CD8-positive, alpha-beta memory T cell (primary cell): Measurements from ENCODE around the gene NAA20. TPM values are rescaled to one million over a fixed set of nuclear protein-coding genes. Genes with fewer than 3 reads are reported as not detected.
A peak's percentile ranks its signal among the peaks of the same experiment; 100 is the strongest.

ENCODE experiments used
- CTCF ChIA-PET: fragments of 350-600 bp; sonication (Branson Sonifier 250); formaldehyde crosslinking; loops from one replicate; lab custom pipeline; 2021; ENCODE audit warnings: antibody characterized with exemption; lab: Charles Lee
- POLR2A ChIA-PET: fragments of 350-600 bp; sonication (Branson Sonifier 250); formaldehyde crosslinking; loops from one replicate; lab custom pipeline; 2021; ENCODE audit warnings: antibody characterized with exemption; lab: Charles Lee
- DNase-seq, 5 donors: peaks; one replicate each; pipeline versions ENCODE4 v3.0.0 to v3.0.0-alpha.2; 2020 to 2022; ENCODE audit warnings: mixed read lengths in 1 of 5
- H3K27ac ChIP-seq: one replicate; pipeline ENCODE4 v1.7.0; 2013; ENCODE audit warnings: low read depth, mild to moderate bottlenecking, low read length, moderate library complexity
- H3K27me3 ChIP-seq: 2 replicates; pipeline ENCODE4 v1.7.0; 2013; ENCODE audit warnings: low read length, mild to moderate bottlenecking; ENCODE audit not compliant: insufficient read depth, poor library complexity, severe bottlenecking
- H3K36me3 ChIP-seq: 2 replicates; pipeline ENCODE4 v1.7.0; 2013; ENCODE audit warnings: mild to moderate bottlenecking, low read length, moderate library complexity; ENCODE audit not compliant: insufficient read depth
- H3K4me1 ChIP-seq: 2 replicates; pipeline ENCODE4 v1.7.0; 2013; ENCODE audit warnings: mild to moderate bottlenecking, low read length, moderate library complexity; ENCODE audit not compliant: insufficient read depth
- H3K4me3 ChIP-seq: 2 replicates; pipeline ENCODE4 v1.7.0; 2013; ENCODE audit warnings: mild to moderate bottlenecking, low read length
- H3K9me3 ChIP-seq: 2 replicates; pipeline ENCODE4 v1.7.0; 2013; ENCODE audit warnings: mild to moderate bottlenecking, low read length
- H3K27ac Mint-ChIP-seq, 8 donors: one replicate each; pipeline ENCODE4 v1.8.0; 2020 to 2021; ENCODE audit warnings: mixed read lengths in 8 of 8, mild to moderate bottlenecking in 6 of 8, inconsistent platforms in 3 of 8, moderate library complexity in 3 of 8
- H3K27me3 Mint-ChIP-seq, 2 donors: one replicate each; pipeline ENCODE4 v1.8.0; 2020 to 2021; ENCODE audit warnings: mixed read lengths in 2 of 2, mild to moderate bottlenecking in 1 of 2, moderate library complexity in 1 of 2
- H3K36me3 Mint-ChIP-seq, 3 donors: one replicate each; pipeline ENCODE4 v1.8.0; 2020 to 2021; ENCODE audit warnings: mixed read lengths in 3 of 3, inconsistent platforms in 1 of 3, mild to moderate bottlenecking in 1 of 3
- H3K4me1 Mint-ChIP-seq, 3 donors: one replicate each; pipeline ENCODE4 v1.8.0; 2020 to 2021; ENCODE audit warnings: mixed read lengths in 3 of 3, inconsistent platforms in 1 of 3, mild to moderate bottlenecking in 1 of 3
- H3K4me3 Mint-ChIP-seq, 7 donors: one replicate each; pipeline ENCODE4 v1.8.0; 2020 to 2021; ENCODE audit warnings: mixed read lengths in 7 of 7, mild to moderate bottlenecking in 6 of 7, moderate library complexity in 4 of 7, inconsistent platforms in 2 of 7
- H3K9me3 Mint-ChIP-seq, 5 donors: one replicate each; pipeline ENCODE4 v1.8.0; 2020 to 2022; ENCODE audit warnings: mixed read lengths in 5 of 5, mild to moderate bottlenecking in 3 of 5, moderate library complexity in 2 of 5, inconsistent platforms in 1 of 5
- polyA plus RNA-seq: library from polyadenylated mRNA; unstranded; fragments of 300-500 nt; fragmentation: Illumina TruSeq; gene quantifications from one replicate; pipeline ENCODE4 v1.2.3, GENCODE V29; 2021
- total RNA-seq, 2 experiments: library from RNA; stranded (reverse); gene quantifications; one replicate each; pipeline ENCODE4 v1.2.3, GENCODE V29; 2021

Gene NAA20
- total and polyA plus RNA-seq, 3 experiments from 2014 or later = 69.8 to 99.6 (median 98.8) TPM

DNA sequence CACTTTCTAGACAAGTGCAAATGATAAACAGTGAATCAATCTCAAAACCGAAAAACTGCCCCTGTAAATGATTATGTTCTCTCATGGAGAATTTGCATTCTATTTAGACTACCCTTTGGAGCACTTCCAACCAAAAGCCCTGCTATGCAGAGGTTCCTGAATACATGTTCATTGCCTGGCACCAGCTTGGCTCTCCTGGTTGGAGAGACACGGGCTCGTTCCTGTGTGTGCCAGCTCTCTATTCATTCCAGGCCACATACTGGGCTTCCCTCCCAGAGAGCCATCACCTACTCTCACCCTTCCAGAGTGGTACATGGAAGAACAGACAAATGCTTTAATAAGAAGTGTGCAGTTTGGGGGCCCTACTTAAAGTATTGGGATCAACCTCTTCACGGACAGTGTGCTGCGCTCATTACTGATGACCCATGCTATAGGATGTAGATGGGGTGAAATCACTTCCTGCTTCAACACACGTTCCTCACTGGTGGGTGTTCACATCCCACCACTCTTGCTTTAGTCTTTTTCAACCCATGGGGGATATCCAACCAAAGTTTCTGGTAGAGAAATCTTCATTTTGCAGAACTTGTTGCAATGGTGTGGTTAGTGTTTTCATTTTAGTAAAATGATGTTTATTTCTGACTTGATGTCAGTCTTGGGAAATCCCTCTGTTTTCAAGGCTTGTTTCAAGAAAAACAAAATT lies 38.5 kb upstream of the NAA20 start:
- CTCF ChIA-PET = no interaction called here

DNA sequence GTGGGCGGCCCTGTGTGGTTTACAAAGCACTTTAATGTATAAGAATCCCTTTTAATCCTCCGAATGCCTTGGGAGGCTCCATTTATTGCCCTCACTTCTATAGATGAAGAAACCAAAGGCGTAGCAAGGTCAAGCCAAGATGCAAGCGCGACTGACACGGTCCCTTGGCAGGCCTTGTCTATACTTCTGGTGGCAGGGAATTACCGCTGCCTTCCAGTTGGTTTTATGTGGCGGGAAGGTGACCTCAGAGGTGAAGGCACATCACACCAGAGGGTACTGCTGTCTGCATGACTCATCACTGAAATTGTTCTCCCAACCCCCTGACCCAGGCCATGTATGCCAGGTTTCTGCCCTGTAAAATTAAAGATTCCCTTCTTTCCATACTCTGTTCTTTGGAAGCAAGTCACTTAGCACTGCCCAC lies 36.1 kb upstream of the NAA20 start:
- no peak overlapping the region for H3K4me3 ChIP-seq
- POLR2A ChIA-PET = no interaction called here
- Mint-ChIP-seq H3K27me3 (peaks cover 5 to 27% of the 10 kb centered on the region in 2 donors), H3K27ac (no peak overlapping the region), H3K36me3 (no peaks in the 10 kb centered on the region), H3K9me3 (peaks cover 0 to 8% (median 0%) of the 10 kb centered on the region in 5 donors), H3K4me3 (no peak overlapping the region), H3K4me1 (peaks cover 8 to 16% (median 15%) of the 10 kb centered on the region in 3 donors)
- H3K27me3 ChIP-seq = no peaks in the 10 kb centered on the region
- H3K4me1 ChIP-seq = no peaks in the 10 kb centered on the region
- no peaks in the 10 kb centered on the region for H3K36me3 ChIP-seq
- no peak for DNase-seq
- H3K9me3 ChIP-seq = no peaks in the 10 kb centered on the region
- CTCF ChIA-PET = no interaction called here
- no peak overlapping the region for H3K27ac ChIP-seq

More for the DNA sequence above, 38.5 kb upstream of the NAA20 start:
- Mint-ChIP-seq H3K4me3 (no peak overlapping the region), H3K27me3 (peaks cover 6 to 25% of the 10 kb centered on the region in 2 donors), H3K4me1 (peaks cover 10 to 24% (median 16%) of the 10 kb centered on the region in 3 donors), H3K36me3 (no peaks in the 10 kb centered on the region), H3K27ac (peak overlapping the region in 1 of 8 donors; percentile 24), H3K9me3 (peaks cover 0 to 8% (median 0%) of the 10 kb centered on the region in 5 donors)
- H3K4me3 ChIP-seq = no peak overlapping the region
- no peak for DNase-seq
- no peaks in the 10 kb centered on the region for H3K27me3 ChIP-seq
- H3K4me1 ChIP-seq = no peaks in the 10 kb centered on the region
- no peaks in the 10 kb centered on the region for H3K9me3 ChIP-seq
- H3K36me3 ChIP-seq = no peaks in the 10 kb centered on the region
- no peak overlapping the region for H3K27ac ChIP-seq
- POLR2A ChIA-PET = no interaction called here

DNA sequence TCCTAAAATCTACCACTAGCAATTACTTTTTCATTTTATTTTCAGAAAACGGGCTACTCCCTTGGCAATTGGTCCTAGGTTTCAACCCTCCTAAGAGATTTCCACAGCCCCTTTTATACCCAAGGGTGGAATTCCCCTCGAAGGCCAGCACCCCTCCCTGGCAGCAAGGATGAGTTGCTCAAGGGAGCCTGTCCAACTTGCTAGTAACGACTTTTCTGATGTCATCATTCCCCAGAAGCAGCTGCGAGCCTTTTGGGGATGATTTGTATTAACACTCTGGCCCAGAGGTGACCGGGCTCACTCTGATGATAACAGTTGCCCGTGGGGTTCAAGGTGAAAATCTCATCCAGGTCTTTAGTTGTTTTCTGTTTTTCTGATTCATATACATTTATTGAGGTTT lies 30.7 kb upstream of the NAA20 start:
- H3K27me3 ChIP-seq = no peaks in the 10 kb centered on the region
- POLR2A ChIA-PET = no interaction called here
- H3K27ac Mint-ChIP-seq = no peak overlapping the region
- no peaks in the 10 kb centered on the region for H3K4me1 ChIP-seq
- H3K27me3 Mint-ChIP-seq = peaks cover 2 to 22% of the 10 kb centered on the region in 2 donors
- no peaks in the 10 kb centered on the region for H3K9me3 ChIP-seq
- CTCF ChIA-PET = no interaction called here
- DNase-seq = no peak
- H3K36me3 ChIP-seq = no peaks in the 10 kb centered on the region
- no peak overlapping the region for H3K27ac ChIP-seq
- H3K4me3 ChIP-seq = no peak overlapping the region
- no peaks in the 10 kb centered on the region for H3K36me3 Mint-ChIP-seq
- H3K9me3 Mint-ChIP-seq = no peaks in the 10 kb centered on the region
- H3K4me1 Mint-ChIP-seq = no peaks in the 10 kb centered on the region
- H3K4me3 Mint-ChIP-seq = no peak overlapping the region

DNA sequence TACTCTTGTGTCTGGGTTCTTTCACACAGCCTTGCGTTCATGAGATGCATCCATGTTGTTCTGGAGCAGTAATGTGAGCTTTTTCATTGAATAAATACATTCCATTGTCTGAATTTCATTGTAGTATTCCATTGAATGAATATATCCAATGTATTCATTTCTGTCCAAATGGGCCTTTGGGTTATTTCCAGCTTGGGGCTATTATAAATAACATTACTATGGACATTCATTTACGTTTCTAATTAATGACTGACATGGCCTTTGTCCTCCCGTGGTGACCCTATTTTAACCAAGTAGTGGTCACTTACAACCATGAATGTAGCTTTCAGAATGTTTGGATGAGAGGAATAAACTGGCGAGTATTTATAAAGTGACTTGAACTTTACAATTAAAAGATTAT lies 30.1 kb upstream of the NAA20 start:
- no peaks in the 10 kb centered on the region for H3K36me3 Mint-ChIP-seq
- no peaks in the 10 kb centered on the region for H3K4me1 Mint-ChIP-seq
- H3K27me3 ChIP-seq = no peaks in the 10 kb centered on the region
- H3K27ac Mint-ChIP-seq = no peak overlapping the region
- ChIA-PET POLR2A (no interaction called here), CTCF (no interaction called here)
- H3K9me3 ChIP-seq = no peaks in the 10 kb centered on the region
- no peaks in the 10 kb centered on the region for H3K4me1 ChIP-seq
- no peaks in the 10 kb centered on the region for H3K9me3 Mint-ChIP-seq
- H3K27ac ChIP-seq = no peak overlapping the region
- H3K36me3 ChIP-seq = no peaks in the 10 kb centered on the region
- peaks cover 2 to 22% of the 10 kb centered on the region in 2 donors for H3K27me3 Mint-ChIP-seq
- no peak for DNase-seq
- no peak overlapping the region for H3K4me3 ChIP-seq
- H3K4me3 Mint-ChIP-seq = no peak overlapping the region

DNA sequence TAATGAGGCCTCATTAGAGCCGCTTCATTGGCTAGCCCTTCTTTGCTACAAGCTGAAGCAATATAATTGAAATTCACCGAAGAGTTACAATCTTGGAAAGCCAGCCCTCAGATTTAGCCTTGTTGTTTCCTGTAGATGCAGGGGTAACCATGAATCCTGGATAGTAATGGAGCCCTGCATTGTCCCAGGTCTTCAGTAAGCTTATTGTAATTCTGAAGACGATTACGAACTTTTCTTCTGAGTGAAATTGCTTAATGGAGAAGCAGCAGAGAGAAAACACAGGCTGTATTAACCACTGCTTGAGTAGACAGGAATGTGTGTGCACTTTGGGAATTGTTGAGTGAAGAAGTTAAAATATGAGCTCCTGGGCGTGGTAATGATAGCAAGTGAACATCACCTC lies 26.3 kb upstream of the NAA20 start:
- Histone ChIP-seq H3K27ac (no peak overlapping the region), H3K27me3 (no peaks in the 10 kb centered on the region), H3K4me1 (no peaks in the 10 kb centered on the region), H3K9me3 (no peaks in the 10 kb centered on the region), H3K4me3 (no peak overlapping the region), H3K36me3 (no peaks in the 10 kb centered on the region)
- Mint-ChIP-seq H3K27me3 (peaks cover 2 to 33% of the 10 kb centered on the region in 2 donors), H3K9me3 (no peaks in the 10 kb centered on the region), H3K36me3 (no peaks in the 10 kb centered on the region), H3K4me3 (no peak overlapping the region), H3K27ac (no peak overlapping the region), H3K4me1 (no peaks in the 10 kb centered on the region)
- ChIA-PET CTCF (no interaction called here), POLR2A (no interaction called here)
- no peak for DNase-seq

DNA sequence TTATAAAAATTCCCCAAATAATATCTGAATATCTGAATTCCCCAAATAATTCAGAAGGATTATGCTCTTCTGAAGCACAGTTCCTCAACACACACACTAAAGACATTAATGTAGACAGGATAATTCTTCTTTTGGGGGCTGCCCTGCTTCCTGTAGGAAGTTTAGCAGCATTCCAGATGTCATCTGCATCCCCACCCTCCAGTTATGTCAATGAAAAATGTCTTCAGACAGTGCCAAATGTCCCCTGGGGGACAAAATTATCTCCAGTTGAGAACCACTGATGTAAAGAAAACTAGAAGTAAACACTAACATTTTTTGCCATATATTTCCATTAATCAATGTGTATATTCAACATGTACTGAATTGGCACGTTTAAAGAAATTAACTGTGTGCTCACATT lies 25.9 kb upstream of the NAA20 start:
- no peaks in the 10 kb centered on the region for H3K9me3 Mint-ChIP-seq
- H3K27ac ChIP-seq = no peak overlapping the region
- no peak overlapping the region for H3K4me3 ChIP-seq
- no peaks in the 10 kb centered on the region for H3K4me1 Mint-ChIP-seq
- no peak for DNase-seq
- CTCF ChIA-PET = no interaction called here
- no peaks in the 10 kb centered on the region for H3K27me3 ChIP-seq
- no peaks in the 10 kb centered on the region for H3K36me3 ChIP-seq
- H3K9me3 ChIP-seq = no peaks in the 10 kb centered on the region
- POLR2A ChIA-PET = no interaction called here
- no peak overlapping the region for H3K27ac Mint-ChIP-seq
- no peaks in the 10 kb centered on the region for H3K4me1 ChIP-seq
- H3K36me3 Mint-ChIP-seq = no peaks in the 10 kb centered on the region
- peaks cover 2 to 34% of the 10 kb centered on the region in 2 donors for H3K27me3 Mint-ChIP-seq
- no peak overlapping the region for H3K4me3 Mint-ChIP-seq

GRCh38 chr20:19991854-19992253 lies 25.3 kb upstream of the NAA20 start:
- Histone ChIP-seq H3K9me3 (no peaks in the 10 kb centered on the region), H3K27ac (no peak overlapping the region), H3K4me1 (no peaks in the 10 kb centered on the region), H3K4me3 (no peak overlapping the region), H3K36me3 (no peaks in the 10 kb centered on the region), H3K27me3 (no peaks in the 10 kb centered on the region)
- ChIA-PET POLR2A (no interaction called here), CTCF (no interaction called here)
- no peaks in the 10 kb centered on the region for H3K36me3 Mint-ChIP-seq
- peaks cover 2 to 34% of the 10 kb centered on the region in 2 donors for H3K27me3 Mint-ChIP-seq
- H3K27ac Mint-ChIP-seq = peak overlapping the region in 1 of 8 donors; percentile 76
- no peaks in the 10 kb centered on the region for H3K9me3 Mint-ChIP-seq
- no peak for DNase-seq
- H3K4me3 Mint-ChIP-seq = no peak overlapping the region
- H3K4me1 Mint-ChIP-seq = no peaks in the 10 kb centered on the region

DNA sequence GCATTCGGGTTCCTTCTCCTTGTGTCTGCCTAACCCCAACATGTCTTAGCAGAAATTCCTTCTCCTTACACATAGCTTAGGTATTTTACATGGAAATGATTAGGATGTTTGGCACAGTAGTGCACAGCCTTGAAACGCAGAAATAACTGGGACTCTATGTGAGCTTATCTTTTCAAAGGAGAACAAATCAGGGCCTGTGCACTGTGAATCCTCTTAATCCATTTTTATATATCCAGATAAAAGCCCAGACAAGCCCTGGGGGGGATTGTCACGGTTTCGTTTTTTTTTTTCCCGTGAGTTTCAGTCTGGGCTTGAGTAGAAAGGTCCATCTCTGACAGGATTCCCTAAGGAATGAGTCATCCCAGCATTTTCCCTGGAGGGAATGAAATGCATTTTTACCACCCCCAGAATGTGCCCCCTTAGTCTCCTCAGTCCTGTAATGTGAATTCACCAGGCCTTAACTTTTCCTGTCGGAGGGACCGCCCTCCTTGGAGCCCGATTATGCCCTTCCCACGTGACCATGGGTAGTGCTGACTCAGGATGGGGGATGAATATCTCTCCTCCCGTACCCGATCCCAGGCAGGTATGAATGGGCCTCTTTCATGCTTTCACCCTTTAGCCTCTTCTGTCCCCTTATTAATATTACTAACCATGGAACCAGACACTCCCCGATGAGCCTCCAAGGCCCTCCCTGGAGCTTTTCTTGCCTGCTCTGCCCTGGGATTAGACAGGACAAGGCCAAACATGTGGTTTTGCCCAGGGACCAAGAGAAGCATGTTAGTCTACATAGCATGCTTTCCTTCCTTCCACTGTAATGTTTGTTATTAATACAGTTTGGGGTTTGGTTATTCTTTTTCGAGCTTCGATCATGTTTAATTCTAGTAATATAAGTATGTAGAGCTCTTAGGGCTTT lies 23.9 kb upstream of the NAA20 start:
- H3K4me1 Mint-ChIP-seq = no peaks in the 10 kb centered on the region
- Histone ChIP-seq H3K27ac (no peak overlapping the region), H3K9me3 (no peaks in the 10 kb centered on the region), H3K36me3 (no peaks in the 10 kb centered on the region), H3K4me3 (no peak overlapping the region), H3K27me3 (no peaks in the 10 kb centered on the region), H3K4me1 (no peaks in the 10 kb centered on the region)
- H3K27ac Mint-ChIP-seq = no peak overlapping the region
- H3K27me3 Mint-ChIP-seq = peaks cover 2 to 27% of the 10 kb centered on the region in 2 donors
- ChIA-PET CTCF (interaction anchor here (1.5 kb wide), 1 partner anchor 300 kb away, joined by 4 read pairs; no protein-coding TSS in a partner anchor), POLR2A (no interaction called here)
- DNase-seq = no peak
- no peaks in the 10 kb centered on the region for H3K36me3 Mint-ChIP-seq
- H3K9me3 Mint-ChIP-seq = no peaks in the 10 kb centered on the region
- no peak overlapping the region for H3K4me3 Mint-ChIP-seq
